ENCODE measurements around the gene HRAS.

DNA sequence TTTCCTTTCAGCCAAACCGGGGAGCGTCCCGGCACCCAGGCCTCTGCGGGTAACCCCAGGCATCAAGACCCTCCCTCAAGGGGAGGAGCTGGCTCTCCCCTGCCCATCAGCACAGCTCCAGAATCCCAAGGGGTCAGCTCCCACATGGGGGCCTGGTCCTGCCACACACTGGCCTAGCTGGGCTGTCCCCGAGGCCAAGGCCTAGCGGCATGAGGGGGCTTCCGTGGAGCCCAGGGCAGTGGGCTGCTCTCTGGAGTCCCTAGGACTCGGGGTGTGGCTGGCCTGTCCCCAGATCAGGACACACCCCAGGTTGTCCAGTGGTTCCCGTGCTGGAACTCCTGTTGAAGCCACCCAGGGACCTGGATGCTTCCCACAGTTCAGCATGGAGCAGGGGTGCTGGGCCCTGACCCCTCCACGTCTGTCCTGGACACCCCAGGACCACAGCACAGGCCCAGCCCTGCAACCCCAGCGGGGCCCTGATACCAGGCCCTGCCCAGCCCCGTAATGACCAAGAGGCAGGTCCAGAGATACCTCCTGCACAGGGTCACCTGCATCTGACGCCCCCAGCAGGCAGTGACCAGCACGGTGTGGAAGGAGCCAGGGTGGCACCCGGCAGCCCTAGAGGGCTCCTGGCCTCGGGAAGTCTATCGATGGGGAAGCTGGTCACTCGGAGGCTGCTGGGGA, 5.5 kb downstream of the HRAS start:
- TF ChIP-seq, protein P1, sequence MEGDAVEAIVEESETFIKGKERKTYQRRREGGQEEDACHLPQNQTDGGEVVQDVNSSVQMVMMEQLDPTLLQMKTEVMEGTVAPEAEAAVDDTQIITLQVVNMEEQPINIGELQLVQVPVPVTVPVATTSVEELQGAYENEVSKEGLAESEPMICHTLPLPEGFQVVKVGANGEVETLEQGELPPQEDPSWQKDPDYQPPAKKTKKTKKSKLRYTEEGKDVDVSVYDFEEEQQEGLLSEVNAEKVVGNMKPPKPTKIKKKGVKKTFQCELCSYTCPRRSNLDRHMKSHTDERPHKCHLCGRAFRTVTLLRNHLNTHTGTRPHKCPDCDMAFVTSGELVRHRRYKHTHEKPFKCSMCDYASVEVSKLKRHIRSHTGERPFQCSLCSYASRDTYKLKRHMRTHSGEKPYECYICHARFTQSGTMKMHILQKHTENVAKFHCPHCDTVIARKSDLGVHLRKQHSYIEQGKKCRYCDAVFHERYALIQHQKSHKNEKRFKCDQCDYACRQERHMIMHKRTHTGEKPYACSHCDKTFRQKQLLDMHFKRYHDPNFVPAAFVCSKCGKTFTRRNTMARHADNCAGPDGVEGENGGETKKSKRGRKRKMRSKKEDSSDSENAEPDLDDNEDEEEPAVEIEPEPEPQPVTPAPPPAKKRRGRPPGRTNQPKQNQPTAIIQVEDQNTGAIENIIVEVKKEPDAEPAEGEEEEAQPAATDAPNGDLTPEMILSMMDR (IDR thresholded peaks at IDR 0.05 in 4 of 5, conservative IDR thresholded peaks at IDR 0.05 in 1 of 5): no peak
- TF ChIP-seq POLR2A (IDR thresholded peaks at IDR 0.05): no peak
